HepG2 (cell line): Measurements from ENCODE around the gene NPW. TPM values are rescaled to one million over a fixed set of nuclear protein-coding genes. Genes with fewer than 3 reads are reported as not detected.

Experiments used
- DZIP1 ChIP-seq: sonication (generic); formaldehyde crosslinking; IDR thresholded peaks from 2 replicates; pipeline ENCODE4 v1.5.0; 2020; ENCODE audit warnings: mild to moderate bottlenecking, missing genetic modification reagents
- E2F1 ChIP-seq: sonication (generic); formaldehyde crosslinking; IDR thresholded peaks from 2 replicates; pipeline ENCODE4 v1.5.0; 2020; ENCODE audit warnings: missing genetic modification reagents
- HMGA1 ChIP-seq: sonication (generic); formaldehyde crosslinking; conservative IDR thresholded peaks from 2 replicates; pipeline ENCODE4 v1.4.0; 2020; ENCODE audit warnings: missing genetic modification reagents
- HNRNPL ChIP-seq: fragments of 200-400 bp; formaldehyde crosslinking; IDR thresholded peaks from 2 replicates; pipeline ENCODE4 v1.6.1; 2017; ENCODE audit warnings: mild to moderate bottlenecking, low read depth, low read length
- IKZF4 ChIP-seq: sonication (generic); formaldehyde crosslinking; IDR thresholded peaks from 2 replicates; pipeline ENCODE4 v1.5.1; 2020; ENCODE audit warnings: borderline replicate concordance, mild to moderate bottlenecking, low read depth, missing genetic modification reagents; ENCODE audit errors: not compliant biosample characterization
- JARID2 ChIP-seq: sonication (generic); formaldehyde crosslinking; IDR thresholded peaks from 2 replicates; pipeline ENCODE4 v1.8.1; 2023; ENCODE audit warnings: missing genetic modification reagents, inconsistent platforms; ENCODE audit not compliant: insufficient replicate concordance
- MXI1 ChIP-seq: IDR thresholded peaks from 3 replicates; pipeline ENCODE4 v1.6.1; 2012; ENCODE audit warnings: low read depth, low read length, inconsistent platforms, borderline replicate concordance
- NCOA5 ChIP-seq: sonication (generic); formaldehyde crosslinking; IDR thresholded peaks from 2 replicates; pipeline ENCODE4 v1.4.0; 2020; ENCODE audit warnings: missing genetic modification reagents
- RAD21 ChIP-seq: fragments of 450-650 bp; formaldehyde crosslinking; IDR thresholded peaks from 2 replicates; pipeline ENCODE4 v1.5.0; 2020; ENCODE audit warnings: mild to moderate bottlenecking
- SALL1 ChIP-seq: sonication (generic); formaldehyde crosslinking; IDR thresholded peaks from 2 replicates; pipeline ENCODE4 v1.8.0; 2022; ENCODE audit warnings: mild to moderate bottlenecking, missing genetic modification reagents
- SRF ChIP-seq: IDR thresholded peaks from 2 replicates; pipeline ENCODE4 v1.6.1; 2011; ENCODE audit warnings: mild to moderate bottlenecking, low read depth, low read length, moderate library complexity
- SRSF9 ChIP-seq: fragments of 200-400 bp; formaldehyde crosslinking; IDR thresholded peaks from 2 replicates; pipeline ENCODE4 v1.6.1; 2018; ENCODE audit warnings: borderline replicate concordance, mild to moderate bottlenecking, low read depth, low read length; ENCODE audit not compliant: insufficient read depth, poor library complexity, severe bottlenecking
- ZNF235 ChIP-seq: sonication (generic); formaldehyde crosslinking; IDR thresholded peaks from 2 replicates; pipeline ENCODE4 v1.8.1; 2023; ENCODE audit warnings: mild to moderate bottlenecking, missing genetic modification reagents, borderline replicate concordance
- ZNF326 ChIP-seq: sonication (generic); formaldehyde crosslinking; IDR thresholded peaks from 2 replicates; pipeline ENCODE4 v1.4.0; 2020; ENCODE audit warnings: missing genetic modification reagents, borderline replicate concordance
- ZNF432 ChIP-seq: sonication (generic); formaldehyde crosslinking; IDR thresholded peaks from 2 replicates; pipeline ENCODE4 v1.5.0; 2020; ENCODE audit warnings: missing genetic modification reagents, mild to moderate bottlenecking, borderline replicate concordance
- ZNF670 ChIP-seq: sonication (generic); formaldehyde crosslinking; IDR thresholded peaks from 2 replicates; pipeline ENCODE4 v1.8.0; 2022; ENCODE audit warnings: mild to moderate bottlenecking, missing genetic modification reagents, borderline replicate concordance
- ZSCAN29 ChIP-seq: sonication (generic); formaldehyde crosslinking; conservative IDR thresholded peaks from 2 replicates; pipeline ENCODE4 v1.4.0; 2020; ENCODE audit warnings: mild to moderate bottlenecking, missing genetic modification reagents
- polyA plus RNA-seq, 8 experiments: library from polyadenylated mRNA; depleted of rRNA in 3 of 8; stranded (reverse) in 7 of 8; unstranded in 1 of 8; fragments of >200 nt; fragmentation: Illumina TruSeq in 4 of 8; extraction: Trizol in 4 of 8; gene quantifications; 2 replicates each; pipeline versions ENCODE4 v1.2.1 to v1.2.3, GENCODE V29; 2011 to 2016; ENCODE audit warnings: low read depth in 4 of 8, missing spikeins in 1 of 8, mixed read lengths in 1 of 8; ENCODE audit not compliant: insufficient read depth in 1 of 8
- total RNA-seq, 5 experiments: library from RNA; depleted of rRNA; stranded (reverse); fragments of >200 nt; fragmentation: Illumina TruSeq; extraction: Trizol; gene quantifications; 2 replicates each; pipeline ENCODE4 v1.2.3, GENCODE V29; 2016; ENCODE audit warnings: low read depth in 1 of 5
- TF ChIP-seq, protein P1 (sequence below): sonication (generic); formaldehyde crosslinking; IDR thresholded peaks from 2 replicates; pipeline ENCODE4 v1.4.0; 2020; ENCODE audit warnings: mild to moderate bottlenecking, missing genetic modification reagents
- TF ChIP-seq, protein P2 (sequence below): sonication (generic); formaldehyde crosslinking; IDR thresholded peaks from 2 replicates; pipeline ENCODE4 v1.5.0; 2020; ENCODE audit warnings: mild to moderate bottlenecking, missing genetic modification reagents

NPW gene
- total and polyA plus RNA-seq, 2 of the 13 experiments (the other 11 are each of a cell fraction or from before 2014, with no cell fraction given), result 0.24 to 0.97 TPM

- TF ChIP-seq, protein P1, sequence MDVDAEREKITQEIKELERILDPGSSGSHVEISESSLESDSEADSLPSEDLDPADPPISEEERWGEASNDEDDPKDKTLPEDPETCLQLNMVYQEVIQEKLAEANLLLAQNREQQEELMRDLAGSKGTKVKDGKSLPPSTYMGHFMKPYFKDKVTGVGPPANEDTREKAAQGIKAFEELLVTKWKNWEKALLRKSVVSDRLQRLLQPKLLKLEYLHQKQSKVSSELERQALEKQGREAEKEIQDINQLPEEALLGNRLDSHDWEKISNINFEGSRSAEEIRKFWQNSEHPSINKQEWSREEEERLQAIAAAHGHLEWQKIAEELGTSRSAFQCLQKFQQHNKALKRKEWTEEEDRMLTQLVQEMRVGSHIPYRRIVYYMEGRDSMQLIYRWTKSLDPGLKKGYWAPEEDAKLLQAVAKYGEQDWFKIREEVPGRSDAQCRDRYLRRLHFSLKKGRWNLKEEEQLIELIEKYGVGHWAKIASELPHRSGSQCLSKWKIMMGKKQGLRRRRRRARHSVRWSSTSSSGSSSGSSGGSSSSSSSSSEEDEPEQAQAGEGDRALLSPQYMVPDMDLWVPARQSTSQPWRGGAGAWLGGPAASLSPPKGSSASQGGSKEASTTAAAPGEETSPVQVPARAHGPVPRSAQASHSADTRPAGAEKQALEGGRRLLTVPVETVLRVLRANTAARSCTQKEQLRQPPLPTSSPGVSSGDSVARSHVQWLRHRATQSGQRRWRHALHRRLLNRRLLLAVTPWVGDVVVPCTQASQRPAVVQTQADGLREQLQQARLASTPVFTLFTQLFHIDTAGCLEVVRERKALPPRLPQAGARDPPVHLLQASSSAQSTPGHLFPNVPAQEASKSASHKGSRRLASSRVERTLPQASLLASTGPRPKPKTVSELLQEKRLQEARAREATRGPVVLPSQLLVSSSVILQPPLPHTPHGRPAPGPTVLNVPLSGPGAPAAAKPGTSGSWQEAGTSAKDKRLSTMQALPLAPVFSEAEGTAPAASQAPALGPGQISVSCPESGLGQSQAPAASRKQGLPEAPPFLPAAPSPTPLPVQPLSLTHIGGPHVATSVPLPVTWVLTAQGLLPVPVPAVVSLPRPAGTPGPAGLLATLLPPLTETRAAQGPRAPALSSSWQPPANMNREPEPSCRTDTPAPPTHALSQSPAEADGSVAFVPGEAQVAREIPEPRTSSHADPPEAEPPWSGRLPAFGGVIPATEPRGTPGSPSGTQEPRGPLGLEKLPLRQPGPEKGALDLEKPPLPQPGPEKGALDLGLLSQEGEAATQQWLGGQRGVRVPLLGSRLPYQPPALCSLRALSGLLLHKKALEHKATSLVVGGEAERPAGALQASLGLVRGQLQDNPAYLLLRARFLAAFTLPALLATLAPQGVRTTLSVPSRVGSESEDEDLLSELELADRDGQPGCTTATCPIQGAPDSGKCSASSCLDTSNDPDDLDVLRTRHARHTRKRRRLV (CRISPR knock-in tag), result no peak
- TF ChIP-seq NCOA5 (CRISPR knock-in tag), result no peak
- no peak for TF ChIP-seq JARID2
- no peak for TF ChIP-seq ZSCAN29 (CRISPR knock-in tag)
- TF ChIP-seq SRF, result no peak
- TF ChIP-seq ZNF326 (CRISPR knock-in tag), result no peak
- no peak for TF ChIP-seq ZNF432 (CRISPR knock-in tag)
- 0 out of 3 replicates have a peak, but pooled peaks have one; percentile 16 for TF ChIP-seq MXI1
- no peak for TF ChIP-seq E2F1 (CRISPR knock-in tag)
- no peak for TF ChIP-seq HMGA1
- TF ChIP-seq, protein P2, sequence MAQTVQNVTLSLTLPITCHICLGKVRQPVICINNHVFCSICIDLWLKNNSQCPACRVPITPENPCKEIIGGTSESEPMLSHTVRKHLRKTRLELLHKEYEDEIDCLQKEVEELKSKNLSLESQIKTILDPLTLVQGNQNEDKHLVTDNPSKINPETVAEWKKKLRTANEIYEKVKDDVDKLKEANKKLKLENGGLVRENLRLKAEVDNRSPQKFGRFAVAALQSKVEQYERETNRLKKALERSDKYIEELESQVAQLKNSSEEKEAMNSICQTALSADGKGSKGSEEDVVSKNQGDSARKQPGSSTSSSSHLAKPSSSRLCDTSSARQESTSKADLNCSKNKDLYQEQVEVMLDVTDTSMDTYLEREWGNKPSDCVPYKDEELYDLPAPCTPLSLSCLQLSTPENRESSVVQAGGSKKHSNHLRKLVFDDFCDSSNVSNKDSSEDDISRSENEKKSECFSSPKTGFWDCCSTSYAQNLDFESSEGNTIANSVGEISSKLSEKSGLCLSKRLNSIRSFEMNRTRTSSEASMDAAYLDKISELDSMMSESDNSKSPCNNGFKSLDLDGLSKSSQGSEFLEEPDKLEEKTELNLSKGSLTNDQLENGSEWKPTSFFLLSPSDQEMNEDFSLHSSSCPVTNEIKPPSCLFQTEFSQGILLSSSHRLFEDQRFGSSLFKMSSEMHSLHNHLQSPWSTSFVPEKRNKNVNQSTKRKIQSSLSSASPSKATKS, result no peak
- TF ChIP-seq IKZF4 (CRISPR knock-in tag), result no peak
- TF ChIP-seq SRSF9, result no peak
- TF ChIP-seq SALL1 (CRISPR knock-in tag), result no peak
- TF ChIP-seq RAD21, result no peak
- TF ChIP-seq ZNF670 (CRISPR knock-in tag), result no peak
- 0 out of 2 replicates have a peak, but pooled peaks have one; percentile 33 for TF ChIP-seq HNRNPL
- peak; percentile 81; the same call in 1 of the 2 replicates for TF ChIP-seq DZIP1 (CRISPR knock-in tag)
- no peak for TF ChIP-seq ZNF235
These were observed 47.1 kb upstream of the NPW start (continued) for GRCh38 chr16:1972490-1972877.
